Suprapubic skin (tissue), 4 donors: ENCODE results near the gene CASP5. TPM values are rescaled to one million over a fixed set of nuclear protein-coding genes. Genes with fewer than 3 reads are reported as not detected.
A peak's percentile ranks its signal among the peaks of the same experiment; 100 is the strongest.
"Not testable (repeated sequence)": the region's sequence is repeated elsewhere in the genome, so short reads cannot be mapped to it uniquely, and the experiment has no call there.

Experiments
- DNase-seq, 2 donors: peaks; one replicate each; pipeline ENCODE4 v3.0.0-alpha.2; 2019; ENCODE audit warnings: low spot score in 2 of 2
- H3K27ac ChIP-seq: fragments of 200-600 bp; sonication (generic); one replicate; pipeline ENCODE4 v1.5.1; 2019
- H3K27me3 ChIP-seq: fragments of 200-600 bp; sonication (generic); one replicate; pipeline ENCODE4 v1.5.1; 2019
- H3K36me3 ChIP-seq: fragments of 200-600 bp; sonication (generic); one replicate; pipeline ENCODE4 v1.5.1; 2019
- H3K4me1 ChIP-seq: fragments of 200-600 bp; sonication (generic); one replicate; pipeline ENCODE4 v1.5.1; 2019
- H3K4me3 ChIP-seq: fragments of 200-600 bp; sonication (generic); one replicate; pipeline ENCODE4 v1.5.1; 2019; ENCODE audit warnings: mild to moderate bottlenecking
- H3K9me3 ChIP-seq: fragments of 200-600 bp; sonication (generic); one replicate; pipeline ENCODE4 v1.5.1; 2019
- EP300 ChIP-seq: sonication (generic); formaldehyde crosslinking; IDR thresholded peaks from one replicate; pipeline ENCODE4 v1.6.1; 2017; ENCODE audit warnings: antibody characterized with exemption
- POLR2A ChIP-seq, 2 donors: fragments of 450-650 bp; IDR thresholded peaks; one replicate each; pipeline ENCODE4 v1.6.1; 2017; ENCODE audit warnings: antibody characterized with exemption in 2 of 2, mild to moderate bottlenecking in 2 of 2, moderate library complexity in 2 of 2
- POLR2AphosphoS5 ChIP-seq, 3 donors: sonication (generic); formaldehyde crosslinking; IDR thresholded peaks; one replicate each; pipeline ENCODE4 v1.6.1; 2017; ENCODE audit warnings: antibody characterized with exemption in 3 of 3
- WGBS: methylation state at CpG from one replicate; pipeline ENCODE4 v1.1.5; 2018; 5-methylcytosine and 5-hydroxymethylcytosine counted together
- total RNA-seq, 4 donors: library from RNA; depleted of rRNA; stranded (reverse); fragments of >200 nt; gene quantifications; one replicate each; pipeline ENCODE4 v1.1.0, GENCODE V29; 2016
- TF ChIP-seq, protein P1 (sequence below), 2 donors: fragments of 200-600 bp in 1 of 2; fragments of 450-650 bp in 1 of 2; sonication (generic) in 1 of 2; IDR thresholded peaks; one replicate each; pipeline ENCODE4 v1.5.1; 2016 to 2019; ENCODE audit warnings: antibody characterized with exemption in 2 of 2, mild to moderate bottlenecking in 1 of 2, moderate library complexity in 1 of 2

CASP5 gene
- total RNA-seq, 4 donors from 2014 or later, result not detected

DNA sequence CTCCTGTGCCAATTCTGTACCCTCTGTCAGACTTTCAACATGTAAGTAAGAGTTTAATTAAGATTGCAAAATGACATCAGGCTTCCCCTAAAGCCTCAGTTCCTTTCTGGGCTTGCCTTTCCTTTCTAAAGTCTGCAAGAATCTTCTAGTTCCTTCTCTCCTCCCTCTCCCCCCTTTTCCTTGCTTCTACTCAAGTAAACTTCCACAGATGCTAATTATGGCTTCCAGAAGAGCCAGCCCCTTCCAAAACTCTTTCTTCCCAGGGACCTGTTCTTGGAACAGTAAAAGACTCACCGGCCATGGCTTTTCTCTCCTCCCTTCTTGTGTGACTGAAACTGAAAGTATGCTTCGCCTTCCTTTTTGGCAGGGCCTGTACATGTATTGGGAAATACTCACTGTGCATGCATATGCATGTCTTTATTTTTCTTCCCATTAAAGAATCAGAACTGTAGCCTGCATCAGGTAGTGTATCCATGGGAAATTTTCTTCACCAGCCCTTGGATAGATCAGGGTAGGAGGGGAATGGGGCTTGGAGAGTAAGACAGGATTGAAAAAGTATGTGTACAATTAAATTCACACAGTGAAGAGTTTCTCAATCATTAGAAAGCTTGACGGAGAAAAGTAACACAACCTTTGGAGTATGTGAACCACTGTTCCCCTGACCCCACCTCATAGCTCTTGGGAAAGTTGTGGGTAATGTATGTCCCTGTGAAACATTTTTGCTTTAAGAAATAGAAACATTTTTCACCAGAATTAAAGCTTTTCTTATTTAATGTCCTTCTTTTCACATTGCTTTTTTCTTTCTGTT lies 12.0 kb upstream of the CASP5 start, which contains the start of gene CASP1:
Gene CASP1 (minus strand): TSS at position 332 of the 808 bp plus-strand sequence. CDS start 31 bp downstream, at position 301.
- Histone ChIP-seq H3K27me3 (no peaks in the 10 kb centered on the region), H3K36me3 (peaks cover 12% of the 10 kb centered on the region), H3K27ac (peak within 1 kb of the TSS; percentile 50), H3K4me3 (peak within 1 kb of the TSS; percentile 45), H3K4me1 (peaks cover 34% of the 10 kb centered on the region), H3K9me3 (no peaks in the 10 kb centered on the region)
- WGBS, result 6% methylated on average over 3 of the region's 3 CpGs
- DNase-seq, result no peak
- TF ChIP-seq EP300 (no peak), POLR2A (IDR thresholded peaks at IDR 0.05) (no peak), POLR2AphosphoS5 (IDR thresholded peaks at IDR 0.05) (no peak)
- TF ChIP-seq, protein P1, sequence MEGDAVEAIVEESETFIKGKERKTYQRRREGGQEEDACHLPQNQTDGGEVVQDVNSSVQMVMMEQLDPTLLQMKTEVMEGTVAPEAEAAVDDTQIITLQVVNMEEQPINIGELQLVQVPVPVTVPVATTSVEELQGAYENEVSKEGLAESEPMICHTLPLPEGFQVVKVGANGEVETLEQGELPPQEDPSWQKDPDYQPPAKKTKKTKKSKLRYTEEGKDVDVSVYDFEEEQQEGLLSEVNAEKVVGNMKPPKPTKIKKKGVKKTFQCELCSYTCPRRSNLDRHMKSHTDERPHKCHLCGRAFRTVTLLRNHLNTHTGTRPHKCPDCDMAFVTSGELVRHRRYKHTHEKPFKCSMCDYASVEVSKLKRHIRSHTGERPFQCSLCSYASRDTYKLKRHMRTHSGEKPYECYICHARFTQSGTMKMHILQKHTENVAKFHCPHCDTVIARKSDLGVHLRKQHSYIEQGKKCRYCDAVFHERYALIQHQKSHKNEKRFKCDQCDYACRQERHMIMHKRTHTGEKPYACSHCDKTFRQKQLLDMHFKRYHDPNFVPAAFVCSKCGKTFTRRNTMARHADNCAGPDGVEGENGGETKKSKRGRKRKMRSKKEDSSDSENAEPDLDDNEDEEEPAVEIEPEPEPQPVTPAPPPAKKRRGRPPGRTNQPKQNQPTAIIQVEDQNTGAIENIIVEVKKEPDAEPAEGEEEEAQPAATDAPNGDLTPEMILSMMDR (IDR thresholded peaks at IDR 0.05), result no peak

DNA sequence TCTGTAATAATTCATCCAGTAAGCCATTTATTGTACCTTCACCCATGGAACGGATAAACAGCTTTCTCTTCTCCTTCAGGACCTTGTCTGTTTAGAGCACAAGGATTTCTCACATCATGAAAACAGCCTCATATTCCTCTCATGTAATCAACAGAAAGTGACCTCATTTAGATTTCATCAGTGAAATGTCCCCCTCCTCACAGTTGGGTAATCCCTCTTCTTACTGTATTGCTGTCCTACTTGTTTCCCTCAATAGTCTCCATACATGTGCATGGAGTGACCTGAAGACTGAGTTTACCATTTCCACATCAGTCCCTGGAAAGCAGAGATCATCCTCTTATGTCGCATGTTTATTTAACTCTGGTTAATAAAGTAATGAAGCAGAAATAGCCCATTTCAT lies 11.4 kb upstream of the CASP5 start:
- peak overlapping the region; percentile 45 for H3K4me3 ChIP-seq
- H3K9me3 ChIP-seq, DNase-seq, H3K27me3 ChIP-seq: not testable (repeated sequence)
- peaks cover 18% of the 10 kb centered on the region for H3K36me3 ChIP-seq
- 23% methylated on average over 2 of the region's 2 CpGs for WGBS
- H3K27ac ChIP-seq, result peak overlapping the region; percentile 50
- H3K4me1 ChIP-seq, result peaks cover 34% of the 10 kb centered on the region

DNA sequence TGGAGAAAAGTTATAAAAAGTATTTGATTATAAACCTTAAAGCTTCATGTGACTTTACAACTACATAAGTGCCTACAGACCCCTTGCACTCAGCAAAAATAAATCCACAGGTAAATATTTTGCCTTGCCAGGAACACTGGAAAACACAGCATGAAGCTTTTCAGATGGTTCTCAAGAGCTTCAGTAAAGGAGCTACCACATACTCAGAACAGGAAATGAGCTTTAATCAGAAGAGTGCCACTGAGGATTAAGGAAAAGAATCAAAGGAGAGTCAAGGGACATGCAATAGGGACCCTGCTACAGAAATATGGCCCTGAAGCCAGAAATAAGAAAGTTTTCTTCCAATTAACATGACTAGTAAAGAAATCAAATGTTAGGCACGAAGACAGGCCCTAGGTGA lies 10.8 kb upstream of the CASP5 start:
- H3K4me3 ChIP-seq, result peak overlapping the region; percentile 45
- no peaks in the 10 kb centered on the region for H3K9me3 ChIP-seq
- no peak for DNase-seq
- no peak overlapping the region for H3K27ac ChIP-seq
- peaks cover 34% of the 10 kb centered on the region for H3K4me1 ChIP-seq
- H3K36me3 ChIP-seq, result peaks cover 22% of the 10 kb centered on the region
- no peaks in the 10 kb centered on the region for H3K27me3 ChIP-seq
- WGBS, result 56% methylated on average over 1 of the region's 1 CpG
- TF ChIP-seq EP300 (no peak), POLR2A (IDR thresholded peaks at IDR 0.05) (no peak), POLR2AphosphoS5 (IDR thresholded peaks at IDR 0.05) (no peak)
- TF ChIP-seq, protein P1 (IDR thresholded peaks at IDR 0.05), result no peak

DNA sequence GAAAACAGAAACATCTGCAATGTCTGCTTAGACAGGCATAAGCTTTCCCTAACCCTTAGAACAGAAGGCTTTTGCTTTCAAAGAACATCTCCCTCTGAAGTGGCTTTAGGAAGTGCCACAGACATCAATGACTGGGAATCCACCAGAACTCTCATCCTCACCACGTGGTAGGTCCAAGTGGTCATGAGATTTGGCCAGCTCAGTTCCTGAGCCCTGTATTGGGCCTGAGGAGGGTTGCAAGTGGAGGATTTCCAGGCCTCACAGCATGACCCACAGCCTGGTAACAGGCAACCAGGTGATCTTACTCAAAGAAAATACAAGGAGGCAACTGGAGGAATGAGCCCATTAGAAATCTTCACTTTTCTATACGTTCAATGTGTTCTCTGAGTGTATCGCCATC lies 10.4 kb upstream of the CASP5 start:
- peaks cover 34% of the 10 kb centered on the region for H3K4me1 ChIP-seq
- H3K9me3 ChIP-seq, result no peaks in the 10 kb centered on the region
- peaks cover 26% of the 10 kb centered on the region for H3K36me3 ChIP-seq
- H3K4me3 ChIP-seq, result peak overlapping the region; percentile 45
- DNase-seq, result no peak
- TF ChIP-seq, protein P1 (IDR thresholded peaks at IDR 0.05), result no peak
- WGBS, result 75% methylated on average over 3 of the region's 3 CpGs
- H3K27me3 ChIP-seq, result no peaks in the 10 kb centered on the region
- H3K27ac ChIP-seq, result no peak overlapping the region

DNA sequence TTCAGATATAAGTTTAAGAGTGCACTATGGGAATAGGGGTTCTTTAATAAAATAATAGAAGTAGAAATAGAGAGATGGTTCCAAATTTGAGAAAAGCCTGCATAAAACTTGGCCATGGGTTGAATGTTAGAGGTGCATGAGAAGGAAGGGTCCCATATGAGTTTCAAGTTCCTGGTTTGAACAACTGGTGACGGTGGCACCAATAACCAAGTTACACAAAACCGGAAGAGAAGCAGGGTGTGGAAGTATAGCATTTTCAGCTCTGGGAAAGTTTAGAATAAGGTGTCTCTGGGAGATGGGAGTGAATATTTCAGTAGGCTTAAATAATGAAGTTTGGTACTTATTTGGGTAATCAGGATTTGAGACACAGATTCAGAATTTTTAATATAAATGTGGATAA lies 9.5 kb upstream of the CASP5 start:
- 64% methylated on average over 2 of the region's 2 CpGs for WGBS
- H3K4me3 ChIP-seq, result no peak overlapping the region
- no peaks in the 10 kb centered on the region for H3K27me3 ChIP-seq
- no peak overlapping the region for H3K27ac ChIP-seq
- peaks cover 33% of the 10 kb centered on the region for H3K36me3 ChIP-seq
- TF ChIP-seq POLR2A (IDR thresholded peaks at IDR 0.05), result no peak
- TF ChIP-seq, protein P1 (IDR thresholded peaks at IDR 0.05), result no peak
- DNase-seq, result no peak
- no peaks in the 10 kb centered on the region for H3K9me3 ChIP-seq
- peaks cover 34% of the 10 kb centered on the region for H3K4me1 ChIP-seq
